Femur (tissue), 1 donor: ENCODE measurements around the gene ABCC6.
"Not testable (repeated sequence)": the region's sequence is repeated elsewhere in the genome, so short reads cannot be mapped to it uniquely, and the experiment has no call there.

Experiments used
- DNase-seq: peaks from one replicate; pipeline ENCODE4 v3.0.0-alpha.2; 2017

Gene ABCC6

DNA sequence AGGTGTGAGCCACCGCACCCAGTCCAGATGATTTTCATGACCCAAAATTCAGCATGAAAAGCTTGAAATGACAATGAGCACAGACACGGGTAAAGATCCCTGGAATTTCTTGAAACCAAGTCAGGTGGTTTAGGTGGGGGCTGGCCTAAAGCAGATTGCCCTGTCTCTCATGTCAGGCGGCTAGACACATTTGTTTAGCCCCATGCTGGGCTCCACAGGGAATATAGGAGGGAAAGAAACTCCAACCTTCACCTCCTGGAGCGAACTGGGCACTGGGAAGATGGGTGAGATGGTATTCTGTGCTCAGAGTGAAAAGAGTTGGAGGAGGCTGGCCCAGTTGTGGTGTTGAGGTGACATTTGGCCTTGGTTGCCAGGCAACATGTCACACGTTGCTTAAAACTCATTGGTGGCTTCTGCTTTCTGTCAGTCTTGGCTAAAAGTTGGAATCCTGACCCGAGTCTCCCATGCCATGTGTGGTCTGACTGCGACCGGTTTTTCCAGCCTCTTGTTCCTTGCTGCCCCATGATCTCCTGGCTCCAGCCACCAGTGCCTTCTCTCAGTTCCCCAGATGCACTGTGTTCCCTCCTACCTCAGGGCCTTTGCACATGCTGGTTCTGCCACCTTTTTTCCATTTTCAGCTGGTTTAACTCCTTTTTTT is 113.7 kb downstream of the ABCC6 start:
- no peak for DNase-seq

DNA sequence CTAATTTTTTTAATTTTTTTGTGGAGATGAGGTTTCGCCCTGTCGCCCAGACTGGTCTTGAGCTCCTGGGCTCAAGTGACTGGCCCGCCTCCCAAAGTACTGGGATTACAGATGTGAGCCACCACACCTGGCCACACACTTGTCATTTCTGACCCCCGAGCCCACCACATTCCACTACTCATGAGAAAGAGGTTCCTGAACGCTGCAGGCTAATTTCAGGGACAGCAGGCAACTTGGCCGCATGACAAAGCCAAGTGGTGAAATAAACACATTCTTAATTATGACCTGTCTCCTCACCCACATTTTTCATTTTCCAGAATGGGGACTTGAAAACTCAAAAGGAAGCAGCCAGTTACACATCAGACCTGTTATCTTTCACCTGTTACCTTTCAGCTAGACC is 114.5 kb downstream of the ABCC6 start:
- DNase-seq: no peak

GRCh38 chr16:16107839-16108238 is 115.5 kb downstream of the ABCC6 start:
- no peak for DNase-seq

DNA sequence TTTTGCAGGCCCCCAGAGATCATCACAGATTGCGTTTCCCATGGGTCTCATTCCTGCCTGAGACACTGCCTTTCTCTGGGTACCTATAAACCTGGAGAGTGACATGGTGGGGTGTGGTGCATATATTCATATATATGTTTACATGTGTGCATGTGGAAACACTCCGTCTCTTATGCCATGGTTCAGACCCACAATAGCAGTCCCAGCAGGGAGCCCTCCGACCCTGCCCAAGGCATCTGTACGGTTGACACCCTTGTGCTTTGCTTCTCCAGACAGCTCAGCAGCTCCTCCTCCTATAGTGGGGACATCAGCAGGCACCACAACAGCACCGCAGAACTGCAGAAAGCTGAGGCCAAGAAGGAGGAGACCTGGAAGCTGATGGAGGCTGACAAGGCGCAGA is 116.8 kb downstream of the ABCC6 start:
- no peak for DNase-seq

GRCh38 chr16:16105646-16106045 is 117.6 kb downstream of the ABCC6 start:
- DNase-seq: no peak

DNA sequence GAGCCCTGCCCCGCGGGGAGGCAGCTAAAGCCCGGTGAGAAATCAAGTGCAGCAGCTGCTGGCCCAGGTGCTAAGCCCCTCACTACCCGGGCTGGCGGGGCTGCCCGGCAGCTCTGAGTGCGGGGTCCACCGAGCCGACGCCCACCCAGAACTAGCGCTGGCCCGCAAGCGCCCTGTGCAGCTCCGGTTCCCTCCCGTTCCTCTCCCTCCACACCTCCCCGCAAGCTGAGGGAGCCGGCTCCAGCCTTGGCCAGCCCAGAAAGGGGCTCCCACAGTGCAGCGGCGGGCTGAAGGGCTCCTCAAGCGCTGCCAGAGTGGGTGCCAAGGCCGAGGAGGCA is 118.5 kb downstream of the ABCC6 start:
- not testable (repeated sequence) for DNase-seq

- DNase-seq: not testable (repeated sequence)
Observed at GRCh38 chr16:16104132-16104803, 119.0 kb downstream of the ABCC6 start.

GRCh38 chr16:16102738-16103137 is 120.6 kb downstream of the ABCC6 start:
- no peak for DNase-seq

GRCh38 chr16:16101585-16101984 is 121.7 kb downstream of the ABCC6 start:
- DNase-seq: no peak

- DNase-seq: no peak
Observed at GRCh38 chr16:16100631-16101030, 122.7 kb downstream of the ABCC6 start.

- no peak for DNase-seq
Observed at GRCh38 chr16:16099320-16099719, 124.0 kb downstream of the ABCC6 start.
